Measurements from ENCODE around the gene SPIRE2.
"Not testable (repeated sequence)": the region's sequence is repeated elsewhere in the genome, so short reads cannot be mapped to it uniquely, and the experiment has no call there.

The SPIRE2 gene

GRCh38 chr16:89828199-89828869 lies at the start of gene SPIRE2:
TSS of gene SPIRE2 (plus strand) at chr16:89828475. CDS start at chr16:89828551, 76 bp downstream.
- peak; percentile 60 for DNase-seq (ENCODE audit: low spot score)

GRCh38 chr16:89779231-89779908 lies 48.9 kb upstream of the SPIRE2 start:
- DNase-seq (ENCODE audit: low spot score) = peak; percentile 33

GRCh38 chr16:89779909-89780305 lies 48.4 kb upstream of the SPIRE2 start:
- no peak for DNase-seq (ENCODE audit: low spot score)

GRCh38 chr16:89782489-89782888 lies 45.8 kb upstream of the SPIRE2 start:
- no peak for DNase-seq (ENCODE audit: low spot score)

- not testable (repeated sequence) for DNase-seq (ENCODE audit: low spot score)
Measured at GRCh38 chr16:89783952-89784351, 44.3 kb upstream of the SPIRE2 start.

GRCh38 chr16:89784406-89784805 lies 43.9 kb upstream of the SPIRE2 start:
- DNase-seq (ENCODE audit: low spot score) = no peak

- DNase-seq (ENCODE audit: low spot score) = no peak
Measured at GRCh38 chr16:89785523-89786155, 42.6 kb upstream of the SPIRE2 start.

GRCh38 chr16:89786474-89787364 lies 41.6 kb upstream of the SPIRE2 start:
- DNase-seq (ENCODE audit: low spot score) = no peak

GRCh38 chr16:89787365-89787805 lies 40.9 kb upstream of the SPIRE2 start:
- DNase-seq (ENCODE audit: low spot score) = no peak

- no peak for DNase-seq (ENCODE audit: low spot score)
Measured at GRCh38 chr16:89791278-89791995, 36.8 kb upstream of the SPIRE2 start.

GRCh38 chr16:89793092-89793491 lies 35.2 kb upstream of the SPIRE2 start:
- peak; percentile 45 for DNase-seq (ENCODE audit: low spot score)

GRCh38 chr16:89793955-89794354 lies 34.3 kb upstream of the SPIRE2 start:
- no peak for DNase-seq (ENCODE audit: low spot score)

GRCh38 chr16:89795676-89796075 lies 32.6 kb upstream of the SPIRE2 start:
- peak; percentile 43 for DNase-seq (ENCODE audit: low spot score)

- no peak for DNase-seq (ENCODE audit: low spot score)
Measured at GRCh38 chr16:89796104-89796503, 32.2 kb upstream of the SPIRE2 start.

- DNase-seq (ENCODE audit: low spot score) = no peak
Measured at GRCh38 chr16:89798126-89798525, 30.1 kb upstream of the SPIRE2 start.

- no peak for DNase-seq (ENCODE audit: low spot score)
Measured at GRCh38 chr16:89798832-89799370, 29.4 kb upstream of the SPIRE2 start.

GRCh38 chr16:89801800-89802199 lies 26.5 kb upstream of the SPIRE2 start:
- DNase-seq (ENCODE audit: low spot score) = no peak

- peak; percentile 68 for DNase-seq (ENCODE audit: low spot score)
Measured at GRCh38 chr16:89805136-89805905, 23.0 kb upstream of the SPIRE2 start.

- not testable (repeated sequence) for DNase-seq (ENCODE audit: low spot score)
Measured at GRCh38 chr16:89806589-89807193, 21.6 kb upstream of the SPIRE2 start.

- DNase-seq (ENCODE audit: low spot score) = no peak
Measured at GRCh38 chr16:89808475-89808874, 19.8 kb upstream of the SPIRE2 start.

Measured in Ammon's horn (tissue), 1 donor.